Colonic mucosa (tissue), 4 donors: Measurements from ENCODE around the gene STK40. TPM values are rescaled to one million over a fixed set of nuclear protein-coding genes. Genes with fewer than 3 reads are reported as not detected.

Experiments
- DNase-seq: peaks from one replicate; pipeline ENCODE4 v3.0.0-alpha.2; 2020
- H3K27ac ChIP-seq: fragments of 200-600 bp; one replicate; pipeline ENCODE4 v1.8.0; 2021
- H3K27me3 ChIP-seq: fragments of 200-600 bp; one replicate; pipeline ENCODE4 v1.8.0; 2021
- H3K36me3 ChIP-seq: fragments of 200-600 bp; one replicate; pipeline ENCODE4 v1.8.0; 2021
- H3K4me1 ChIP-seq: fragments of 200-600 bp; one replicate; pipeline ENCODE4 v1.8.0; 2021; ENCODE audit warnings: mild to moderate bottlenecking
- H3K4me3 ChIP-seq: fragments of 200-600 bp; one replicate; pipeline ENCODE4 v1.8.0; 2021
- H3K9ac ChIP-seq, 2 donors: one replicate each; pipeline ENCODE4 v1.7.0; 2013; ENCODE audit warnings: control low read depth in 2 of 2, low read depth in 2 of 2, low read length in 2 of 2
- H3K9me3 ChIP-seq: fragments of 200-600 bp; one replicate; pipeline ENCODE4 v1.8.0; 2021
- intact Hi-C: fragments of 100-400 bp; cut with DNase I; formaldehyde crosslinking; loops from one replicate; pipeline ENCODE4 v1.14.1; 2022
- total RNA-seq, 2 donors: library from RNA; stranded (reverse); fragmentation: NEBNext Ultra II Directional in 1 of 2; extraction: Animal tissue kit (Norgen Biotek cat#: 25700) in 1 of 2; gene quantifications; one replicate each; pipeline ENCODE4 v1.2.1, GENCODE V29; 2021
- TF ChIP-seq, protein P1 (sequence below): fragments of 200-600 bp; IDR thresholded peaks from one replicate; pipeline ENCODE4 v1.8.0; 2022; ENCODE audit warnings: antibody characterized with exemption, mild to moderate bottlenecking
- donor health status: healthy.
- donor health status: DM: no; HTN: no; CAD: no.
- donor health status: DM: no; HTN: no; CAD: no.

The STK40 gene
- total RNA-seq, 2 donors from 2014 or later = 56.6 to 69.7 TPM

- peak; percentile 97 for DNase-seq
- Histone ChIP-seq H3K9me3 (no peaks in the 10 kb centered on the region), H3K4me1 (no peaks in the 10 kb centered on the region), H3K4me3 (peak within 1 kb of the TSS; percentile 83), H3K27me3 (no peaks in the 10 kb centered on the region), H3K9ac (peak within 1 kb of the TSS; percentile 84 to 86), H3K36me3 (peaks cover 10% of the 10 kb centered on the region), H3K27ac (peak within 1 kb of the TSS; percentile 82)
- TF ChIP-seq, protein P1, sequence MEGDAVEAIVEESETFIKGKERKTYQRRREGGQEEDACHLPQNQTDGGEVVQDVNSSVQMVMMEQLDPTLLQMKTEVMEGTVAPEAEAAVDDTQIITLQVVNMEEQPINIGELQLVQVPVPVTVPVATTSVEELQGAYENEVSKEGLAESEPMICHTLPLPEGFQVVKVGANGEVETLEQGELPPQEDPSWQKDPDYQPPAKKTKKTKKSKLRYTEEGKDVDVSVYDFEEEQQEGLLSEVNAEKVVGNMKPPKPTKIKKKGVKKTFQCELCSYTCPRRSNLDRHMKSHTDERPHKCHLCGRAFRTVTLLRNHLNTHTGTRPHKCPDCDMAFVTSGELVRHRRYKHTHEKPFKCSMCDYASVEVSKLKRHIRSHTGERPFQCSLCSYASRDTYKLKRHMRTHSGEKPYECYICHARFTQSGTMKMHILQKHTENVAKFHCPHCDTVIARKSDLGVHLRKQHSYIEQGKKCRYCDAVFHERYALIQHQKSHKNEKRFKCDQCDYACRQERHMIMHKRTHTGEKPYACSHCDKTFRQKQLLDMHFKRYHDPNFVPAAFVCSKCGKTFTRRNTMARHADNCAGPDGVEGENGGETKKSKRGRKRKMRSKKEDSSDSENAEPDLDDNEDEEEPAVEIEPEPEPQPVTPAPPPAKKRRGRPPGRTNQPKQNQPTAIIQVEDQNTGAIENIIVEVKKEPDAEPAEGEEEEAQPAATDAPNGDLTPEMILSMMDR = no peak
- intact Hi-C loops = no loop called here
Measured at GRCh38 chr1:36397378-36398230, 11.9 kb upstream of the STK40 start, which contains the start of gene LSM10. TSS of gene LSM10 (minus strand) at chr1:36397908. CDS start at chr1:36394129, 3,779 bp downstream.

- no peaks in the 10 kb centered on the region for H3K4me1 ChIP-seq
- peak overlapping the region; percentile 82 for H3K27ac ChIP-seq
- H3K4me3 ChIP-seq = peak overlapping the region; percentile 83
- no peak for DNase-seq
- no peaks in the 10 kb centered on the region for H3K27me3 ChIP-seq
- peak overlapping the region; percentile 84 to 86 for H3K9ac ChIP-seq
- TF ChIP-seq, protein P1 = no peak
- H3K36me3 ChIP-seq = peaks cover 10% of the 10 kb centered on the region
- no peaks in the 10 kb centered on the region for H3K9me3 ChIP-seq
- intact Hi-C loops = no loop called here
Measured at GRCh38 chr1:36397083-36397377, 11.3 kb upstream of the STK40 start.

DNA sequence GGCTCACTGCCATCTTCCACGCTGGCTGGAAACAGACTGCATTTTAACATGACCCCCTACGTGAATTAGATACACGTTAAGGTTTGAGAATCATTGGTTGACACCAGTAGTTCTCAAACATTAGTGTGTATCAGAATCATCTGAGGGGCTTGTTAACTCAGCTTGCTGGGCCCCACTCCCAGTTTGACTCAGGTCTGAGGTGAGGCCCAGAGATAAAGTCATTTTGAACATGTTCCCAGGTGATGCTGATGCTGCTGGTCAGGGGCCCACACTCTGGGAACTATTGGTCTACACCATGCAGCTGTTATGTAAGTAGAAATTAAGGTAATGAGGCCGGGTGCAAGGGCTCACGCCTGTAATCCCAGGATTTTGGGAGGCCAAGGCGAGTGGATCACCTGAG, 10.6 kb upstream of the STK40 start:
- intact Hi-C loops = no loop called here
- Histone ChIP-seq H3K4me3 (no peak overlapping the region), H3K36me3 (peaks cover 10% of the 10 kb centered on the region), H3K9me3 (no peaks in the 10 kb centered on the region), H3K9ac (no peak overlapping the region), H3K4me1 (no peaks in the 10 kb centered on the region), H3K27me3 (no peaks in the 10 kb centered on the region), H3K27ac (no peak overlapping the region)
- no peak for DNase-seq
- TF ChIP-seq, protein P1 = no peak

DNA sequence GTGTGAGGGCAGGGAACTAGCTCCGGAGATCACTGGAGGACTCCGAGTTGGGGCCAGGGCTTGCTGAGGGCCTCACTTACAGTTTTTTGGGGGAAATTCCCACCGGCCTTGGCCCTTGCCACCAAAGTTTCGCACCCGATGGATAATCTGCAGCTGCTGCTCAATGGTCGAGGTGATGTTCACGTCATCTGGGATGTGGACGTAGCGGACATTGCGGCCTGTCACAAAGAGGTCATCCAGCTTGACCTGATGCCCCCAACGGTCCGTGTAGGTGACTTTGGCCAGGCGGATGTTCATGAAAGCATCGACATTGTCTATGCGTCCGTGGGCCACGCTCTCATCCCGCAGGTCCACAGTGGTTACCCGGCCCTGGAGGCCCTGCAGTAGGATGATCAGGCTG, 8.0 kb upstream of the STK40 start:
- Histone ChIP-seq H3K9me3 (no peaks in the 10 kb centered on the region), H3K27ac (no peak overlapping the region), H3K4me1 (no peaks in the 10 kb centered on the region), H3K9ac (no peak overlapping the region), H3K36me3 (peaks cover 10% of the 10 kb centered on the region), H3K27me3 (no peaks in the 10 kb centered on the region), H3K4me3 (no peak overlapping the region)
- TF ChIP-seq, protein P1 = no peak
- DNase-seq = no peak
- intact Hi-C loops = no loop called here

DNA sequence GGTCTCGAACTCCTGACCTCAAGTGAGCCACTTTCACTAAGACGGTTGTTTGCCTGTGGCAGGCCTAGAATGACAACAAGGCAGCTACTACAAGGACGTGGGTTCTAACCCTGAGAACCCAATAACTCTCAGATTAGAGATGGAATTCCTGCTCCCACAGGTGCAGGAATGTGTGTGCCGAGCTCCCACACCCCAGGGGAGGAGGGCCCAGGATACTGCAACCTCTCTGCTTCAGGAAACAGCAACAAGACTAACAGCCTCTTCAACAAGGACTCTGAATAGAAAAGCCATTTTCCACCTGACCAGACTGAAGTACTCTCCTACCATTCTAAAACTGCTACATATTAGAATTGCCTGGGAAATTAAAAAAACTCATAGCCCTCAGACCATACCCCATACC, 7.1 kb upstream of the STK40 start:
- Histone ChIP-seq H3K4me1 (no peaks in the 10 kb centered on the region), H3K36me3 (peaks cover 10% of the 10 kb centered on the region), H3K27ac (no peak overlapping the region), H3K4me3 (no peak overlapping the region), H3K9me3 (no peaks in the 10 kb centered on the region), H3K9ac (no peak overlapping the region), H3K27me3 (no peaks in the 10 kb centered on the region)
- TF ChIP-seq, protein P1 = no peak
- DNase-seq = no peak
- intact Hi-C loops = no loop called here
